GM21717 (cell line): ENCODE results near the gene ZNF628.
A peak's percentile ranks its signal among the peaks of the same experiment; 100 is the strongest.

Source experiments
- ATAC-seq: cut with Tn5 transposase; IDR thresholded peaks from one replicate; pipeline ENCODE4 v1.9.1; 2021; ENCODE audit warnings: mild to moderate bottlenecking, moderate library complexity; ENCODE audit not compliant: unreplicated experiment

Gene ZNF628

DNA sequence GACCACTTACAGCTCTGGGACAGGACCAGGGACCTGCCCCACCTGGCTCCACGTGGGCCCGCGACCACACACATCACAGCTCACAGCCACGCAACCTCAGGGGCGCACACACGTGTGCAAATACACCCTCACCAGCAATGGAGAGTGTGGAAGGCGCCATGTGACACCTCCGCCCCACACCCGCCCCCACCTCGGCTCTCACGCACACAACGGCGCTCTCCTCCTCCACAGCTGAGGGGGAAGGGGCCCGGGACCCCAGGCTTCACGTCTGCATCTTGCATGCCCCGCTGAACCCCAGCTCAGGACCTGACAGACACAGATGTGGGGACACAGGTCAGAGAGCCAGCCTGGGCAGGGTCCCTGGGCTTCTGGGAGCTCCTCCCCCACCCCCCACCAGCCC lies 26.9 kb upstream of the ZNF628 start:
- ATAC-seq: no peak

DNA sequence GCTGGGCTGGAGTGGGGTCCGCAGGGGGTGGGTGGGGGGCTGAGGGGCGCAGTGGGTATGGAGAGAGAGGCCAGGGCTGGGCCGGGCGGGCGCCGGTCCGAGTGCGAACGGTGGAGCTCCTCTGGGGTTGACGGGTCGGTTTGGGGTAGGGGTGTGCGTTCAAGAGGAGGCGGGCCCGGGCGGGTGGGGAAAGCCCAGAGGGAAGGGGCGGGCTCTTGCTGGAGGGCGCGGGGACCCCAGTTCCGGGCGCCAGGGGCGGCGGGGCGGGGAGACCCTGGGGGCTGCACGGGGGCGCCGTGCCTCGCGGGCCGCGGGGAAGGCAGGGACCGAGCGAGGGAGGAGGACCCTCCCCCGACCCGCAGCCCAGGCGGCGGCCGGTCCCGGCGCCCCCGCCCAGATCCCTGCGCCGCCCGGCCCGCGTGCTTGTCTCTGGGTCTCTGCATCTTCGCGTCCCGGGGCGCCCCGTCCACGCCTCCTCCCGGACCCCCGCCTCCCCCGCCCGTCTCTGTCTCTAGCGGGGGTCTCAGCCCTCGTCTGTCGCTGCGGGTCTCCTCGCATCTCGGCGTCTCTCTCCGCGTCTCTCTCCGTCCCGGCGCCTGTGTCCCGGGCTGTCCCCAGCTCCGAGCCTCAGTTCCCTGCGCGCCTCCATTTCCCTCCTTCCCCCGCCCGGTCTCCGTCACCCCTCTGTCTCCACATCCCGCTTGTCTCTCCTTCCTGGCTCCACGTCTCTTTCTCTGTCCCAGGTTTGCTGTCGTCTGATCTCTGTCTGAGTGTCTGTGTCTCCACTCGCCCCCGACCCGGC lies 25.1 kb upstream of the ZNF628 start:
- no peak for ATAC-seq

DNA sequence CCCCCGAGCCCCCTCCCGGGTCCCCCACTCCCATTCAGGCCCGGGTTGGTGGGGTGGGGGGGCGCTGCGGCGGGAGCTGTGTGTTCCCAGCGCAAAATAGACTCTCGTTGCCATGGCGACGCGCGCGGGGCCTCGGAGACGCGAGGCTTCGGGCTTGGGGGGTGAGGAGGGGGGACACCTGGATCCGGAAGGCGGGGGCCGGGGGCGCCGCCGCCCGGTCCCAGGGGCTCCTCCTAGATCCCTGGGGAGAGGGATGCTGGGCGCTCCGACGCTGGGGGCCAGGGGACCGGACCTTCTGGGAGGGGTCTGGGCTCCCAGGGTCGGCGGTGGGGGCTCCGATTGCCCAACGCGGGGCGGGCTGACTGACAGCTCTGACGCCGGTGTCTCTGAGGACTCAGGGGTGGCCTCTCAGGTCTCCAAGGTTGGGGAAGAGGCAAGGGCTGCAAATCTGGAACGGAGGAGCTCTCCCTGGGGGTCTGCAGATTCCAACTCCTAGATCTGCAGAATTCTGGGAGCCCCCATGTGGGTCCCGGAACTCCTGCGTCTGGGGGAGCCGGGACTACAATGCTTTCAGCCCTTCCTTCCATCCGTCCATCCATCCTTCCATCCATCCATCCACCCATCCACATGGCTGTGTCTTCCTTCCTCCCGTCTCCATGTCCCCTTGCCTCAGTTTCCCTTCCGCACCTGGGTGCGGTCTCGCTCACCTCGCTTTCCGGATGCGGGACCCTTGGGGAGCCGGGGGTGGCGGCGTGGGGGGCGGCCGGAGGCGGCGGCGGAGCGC lies 24.3 kb upstream of the ZNF628 start:
- ATAC-seq: no peak

DNA sequence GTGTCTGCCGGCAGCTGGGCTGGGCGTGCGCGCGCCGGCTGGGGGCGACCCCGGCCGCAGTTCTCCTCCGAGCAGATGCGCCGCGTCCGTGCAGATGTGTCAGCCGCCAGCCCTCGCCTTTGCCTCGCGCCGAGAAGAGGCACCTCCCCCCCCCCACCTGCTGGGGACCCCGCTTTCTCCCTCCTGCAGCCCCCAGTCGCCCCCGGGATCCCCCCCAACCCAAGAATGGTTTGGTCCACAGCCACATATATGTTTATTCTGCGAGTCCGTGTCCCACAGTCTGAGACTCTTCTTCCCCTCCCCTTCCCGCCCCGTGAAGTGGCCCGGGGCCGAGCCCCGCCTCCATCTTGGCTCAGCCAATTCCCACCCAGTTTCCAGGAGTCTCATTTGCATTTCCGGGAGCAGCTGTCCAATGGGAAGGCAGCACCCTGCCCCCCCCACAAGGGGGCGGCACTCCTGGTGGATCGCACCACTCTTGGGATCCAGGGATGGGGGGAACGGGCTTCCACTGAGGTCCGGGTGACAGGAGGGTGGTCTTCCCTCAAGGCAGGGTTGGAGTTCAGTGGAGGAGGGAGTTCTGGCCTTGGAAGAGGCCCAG lies 23.6 kb upstream of the ZNF628 start:
- no peak for ATAC-seq

DNA sequence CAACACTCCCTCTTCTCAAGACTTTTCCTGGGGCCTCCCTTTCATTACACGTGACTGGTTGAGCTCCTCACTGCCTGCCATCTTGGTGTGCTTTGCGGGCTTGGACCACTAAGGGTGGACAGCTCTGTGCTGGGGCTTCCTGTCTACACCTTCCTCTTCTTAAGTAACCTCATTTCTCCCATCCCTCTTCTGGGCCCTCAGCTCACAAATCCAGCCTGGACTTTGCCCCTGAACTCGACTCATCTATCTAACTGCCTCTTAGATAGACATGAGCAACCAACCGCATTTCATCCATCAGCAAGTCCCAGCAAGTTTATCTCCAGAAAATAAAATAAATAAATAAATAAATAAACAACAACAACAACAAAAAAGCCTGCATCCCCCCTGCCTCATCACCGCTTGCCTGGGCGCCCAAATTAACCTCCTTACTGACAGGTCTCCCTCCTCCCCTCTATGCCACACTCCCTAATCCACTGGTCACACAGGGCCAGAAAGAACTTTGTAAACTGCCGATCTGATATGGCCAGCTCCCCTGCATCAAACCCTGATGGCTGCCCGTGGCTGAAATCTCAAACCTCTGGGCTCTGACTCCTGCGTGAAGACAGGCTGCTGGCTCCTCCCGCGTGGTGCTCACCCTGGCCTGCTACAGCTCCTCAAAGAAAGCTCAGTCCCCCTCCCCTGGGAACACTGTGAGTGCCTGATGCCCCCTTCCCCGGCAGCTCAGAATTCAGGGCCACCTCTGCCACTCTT lies 22.7 kb upstream of the ZNF628 start:
- ATAC-seq: no peak

DNA sequence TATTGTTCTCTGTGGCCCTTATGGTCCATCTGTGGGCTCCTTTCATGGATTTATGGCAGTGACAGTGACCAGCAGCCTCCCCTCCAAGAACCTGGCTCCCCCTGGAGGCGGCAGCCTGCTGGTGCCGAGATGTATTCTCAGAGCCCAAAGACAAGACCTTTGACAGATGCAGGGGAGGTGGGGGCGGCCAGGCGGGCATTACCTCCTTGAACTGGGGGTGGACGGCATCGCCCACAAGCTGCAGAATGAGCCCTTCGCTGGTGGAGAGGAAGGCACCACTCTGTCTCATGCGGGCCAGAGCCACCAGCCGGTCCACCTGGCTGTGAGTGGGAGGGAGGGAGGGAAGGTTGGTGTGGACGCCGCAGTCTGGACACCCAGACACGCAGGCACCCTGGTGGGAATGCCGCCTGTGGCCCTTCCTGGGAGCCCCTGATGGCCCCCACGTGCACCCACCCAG lies 21.6 kb upstream of the ZNF628 start:
- ATAC-seq: no peak

DNA sequence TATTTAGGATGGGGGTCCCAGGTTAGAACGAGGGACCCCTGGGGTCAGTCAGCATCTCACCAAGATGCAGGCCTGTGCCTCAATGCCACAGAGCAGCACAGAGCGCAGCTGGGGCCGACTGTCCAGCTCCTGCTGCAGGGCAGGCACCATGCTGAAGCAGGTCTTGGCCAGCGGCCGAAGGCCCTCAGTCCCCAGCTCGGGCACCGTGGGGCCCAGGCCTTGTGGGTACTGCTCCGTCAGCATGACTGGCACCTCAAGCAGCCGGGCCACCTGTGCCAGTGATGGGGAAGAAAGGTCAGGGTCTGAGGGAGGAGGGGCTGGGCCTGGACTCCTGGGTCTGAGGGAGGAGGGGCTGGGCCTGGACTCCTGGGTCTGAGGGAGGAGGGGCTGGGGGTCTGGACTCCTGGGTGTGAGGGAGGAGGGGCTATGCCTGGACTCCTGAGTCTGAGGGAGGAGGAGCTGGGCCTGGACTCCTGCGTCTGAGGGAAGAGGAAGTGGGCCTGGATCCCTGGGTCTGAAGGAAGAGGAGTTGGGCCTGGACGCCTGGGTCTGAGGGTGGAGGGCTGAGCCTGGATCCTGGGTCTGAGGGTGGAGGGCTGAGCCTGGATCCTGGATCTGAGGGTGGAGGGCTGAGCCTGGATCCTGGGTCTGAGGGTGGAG lies 20.7 kb upstream of the ZNF628 start:
- no peak for ATAC-seq

DNA sequence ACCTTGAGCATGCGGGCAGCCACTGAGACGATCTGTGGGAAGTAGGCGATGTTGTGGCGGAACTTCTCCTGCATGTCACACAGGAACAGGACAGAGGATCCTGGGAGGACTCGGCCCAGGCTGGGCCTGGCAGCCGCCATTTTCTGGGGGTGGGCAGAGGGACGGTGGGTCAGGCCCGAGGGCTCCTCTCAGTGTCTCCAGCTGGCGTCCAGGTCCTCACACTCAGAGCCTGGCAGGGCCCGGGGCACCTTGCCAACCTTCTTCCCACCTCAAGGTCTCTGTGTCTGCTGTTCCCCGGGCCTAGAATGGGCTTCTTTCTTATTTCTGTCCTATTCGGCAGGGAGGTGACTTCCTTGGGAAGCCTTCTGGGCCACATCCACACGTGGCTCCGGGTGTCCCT lies 20.1 kb upstream of the ZNF628 start:
- no peak for ATAC-seq

DNA sequence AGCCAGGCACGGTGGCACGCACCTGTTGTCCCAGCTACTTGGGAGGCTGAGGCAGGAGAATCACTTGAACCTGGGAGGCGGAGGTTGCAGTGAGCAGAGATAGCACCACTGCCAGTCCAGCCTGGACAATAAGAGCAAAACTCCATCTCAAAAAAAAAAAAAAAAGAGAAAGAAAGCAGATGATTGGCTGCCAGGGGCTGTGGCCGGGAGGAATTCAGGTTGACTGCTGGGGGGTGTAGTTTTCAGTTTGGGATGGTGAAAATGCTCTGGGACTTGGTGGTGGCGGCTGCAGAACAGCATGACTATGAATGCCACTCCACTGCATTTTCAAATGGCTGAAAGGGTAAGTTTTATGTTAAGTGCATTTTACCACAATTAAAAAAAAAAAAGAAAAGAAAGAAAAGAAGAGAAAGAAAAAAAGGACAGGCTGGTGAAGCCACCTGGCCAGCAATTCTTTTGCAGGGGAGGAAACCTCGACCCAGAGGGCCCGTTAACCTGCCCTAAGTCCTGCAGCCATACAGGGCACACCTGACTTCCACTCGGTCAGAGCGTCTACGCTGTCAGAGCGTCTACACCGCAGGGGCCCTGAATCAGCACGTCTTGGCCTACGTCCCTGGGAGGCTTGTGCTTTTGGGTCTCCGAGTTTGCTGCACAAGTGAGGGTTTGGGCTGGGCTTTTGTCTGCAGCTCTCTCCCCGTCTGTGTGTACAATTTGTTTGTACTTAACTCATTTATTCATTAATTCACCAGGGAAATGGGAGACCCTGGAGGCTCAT lies 18.5 kb upstream of the ZNF628 start:
- ATAC-seq: no peak

DNA sequence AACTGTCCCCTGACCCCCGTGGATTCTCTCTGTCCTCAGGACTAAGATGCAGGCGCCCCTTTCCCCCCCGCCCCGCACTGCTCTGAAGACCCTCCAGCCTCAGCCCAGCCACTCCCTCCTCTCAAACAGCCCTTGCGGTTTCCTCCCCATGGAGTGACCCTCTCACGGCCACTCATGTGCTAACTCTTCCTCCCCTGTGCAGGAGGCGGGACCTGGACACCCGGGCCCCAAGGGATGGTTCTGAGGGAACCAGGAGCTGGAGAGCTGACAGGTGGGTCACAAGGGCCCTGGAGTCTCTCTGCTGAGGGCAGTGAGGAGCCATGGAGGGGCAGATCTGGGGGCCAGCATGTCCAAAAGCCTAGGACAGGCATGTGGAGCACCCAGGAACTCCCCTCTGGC lies 16.9 kb upstream of the ZNF628 start:
- ATAC-seq: no peak

DNA sequence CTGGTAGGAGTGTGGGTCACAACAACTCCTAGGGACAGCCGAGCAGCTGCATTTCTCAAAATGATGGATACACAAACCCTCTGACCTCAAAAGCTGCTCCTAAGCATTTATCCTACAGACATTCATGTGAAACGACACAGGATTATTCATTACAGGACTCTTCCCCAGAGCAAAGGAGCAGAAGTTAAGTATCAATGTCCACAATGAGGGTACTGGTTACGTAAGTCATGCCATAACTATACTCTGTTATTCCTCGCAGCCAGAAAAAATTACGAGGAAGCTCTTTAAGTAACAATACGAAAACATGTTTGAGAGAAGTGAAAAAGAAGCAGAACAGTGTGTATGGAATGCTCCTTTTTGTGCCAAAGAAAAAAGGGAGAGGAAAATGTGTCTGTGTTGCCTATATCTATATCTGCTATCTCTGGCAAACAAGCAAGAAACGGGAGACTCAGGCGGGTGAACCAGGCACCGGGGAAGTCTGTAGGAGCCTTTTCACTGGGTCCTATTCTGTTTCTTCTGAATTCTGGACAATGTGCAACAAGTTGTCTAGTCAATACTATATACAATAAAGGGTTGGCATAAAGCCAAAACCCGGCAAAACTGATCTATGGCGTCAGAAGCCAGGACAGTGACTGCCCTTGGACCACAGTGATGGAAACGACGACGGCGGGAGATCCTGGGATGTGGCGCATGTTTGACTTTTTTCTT lies 16.3 kb upstream of the ZNF628 start:
- no peak for ATAC-seq

DNA sequence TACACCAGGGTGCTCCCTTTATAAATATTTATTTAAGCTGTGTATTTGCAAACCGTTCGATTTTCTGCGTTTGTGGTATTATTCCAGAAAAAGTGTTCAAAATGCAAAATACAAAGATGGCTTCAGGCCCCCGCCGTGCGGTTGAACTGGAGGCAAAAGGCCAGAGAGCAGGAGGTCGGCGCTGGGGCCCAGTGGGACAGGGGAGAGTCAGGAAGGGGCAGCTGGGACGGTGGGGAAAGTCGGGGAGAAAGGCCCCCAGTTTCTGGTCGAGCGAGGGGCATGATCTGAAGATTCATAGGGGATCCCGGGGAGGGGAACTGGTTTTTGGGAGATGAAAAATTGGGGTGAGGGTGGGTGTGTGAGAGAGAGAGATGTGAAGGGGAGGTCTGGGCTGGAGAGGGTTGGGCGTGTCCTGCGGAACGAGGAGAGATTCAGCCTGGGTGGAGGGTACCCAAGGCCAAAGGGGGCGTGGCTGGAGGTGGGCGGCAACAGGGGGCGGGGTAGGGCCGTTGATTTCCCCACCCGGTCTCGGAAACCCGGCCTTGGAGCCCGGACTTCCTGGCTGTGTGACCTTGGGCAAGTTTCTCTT lies 15.7 kb upstream of the ZNF628 start:
- no peak for ATAC-seq

DNA sequence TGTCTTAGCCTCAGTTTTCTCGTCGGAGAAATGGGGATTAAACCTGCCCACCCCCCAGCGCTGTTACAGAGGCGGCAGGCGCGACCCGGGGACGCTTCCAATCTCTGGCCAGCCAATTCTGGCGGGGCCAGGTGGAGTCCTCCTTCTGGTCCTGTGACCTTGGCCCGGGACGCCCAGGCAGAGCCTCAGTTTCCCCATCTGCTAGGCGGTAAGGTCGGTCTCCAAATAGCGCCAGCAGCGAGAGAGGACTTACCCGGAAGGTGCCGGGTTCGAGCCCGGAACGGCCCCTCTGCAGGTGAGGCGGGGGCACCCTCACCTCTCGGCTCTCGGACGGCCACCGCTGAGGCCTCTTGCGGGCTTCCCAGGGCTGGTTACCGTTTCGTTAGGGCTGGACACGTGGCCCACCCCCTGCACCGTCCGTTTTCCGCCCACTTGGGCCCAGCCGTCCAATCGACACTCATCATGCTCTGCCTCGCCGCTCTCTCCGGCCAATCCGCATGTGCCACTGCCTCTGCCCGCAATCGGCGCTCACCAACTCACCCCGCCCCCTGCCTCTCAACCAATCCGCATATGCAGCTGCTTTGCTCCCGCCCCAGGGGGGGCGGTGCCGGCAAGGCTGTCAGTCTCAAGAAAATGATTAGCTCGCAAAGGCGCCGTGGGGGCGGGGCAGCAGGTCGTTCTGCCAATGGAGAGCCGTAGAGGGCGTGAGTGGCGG lies 15.0 kb upstream of the ZNF628 start, which contains the start of gene ISOC2:
Gene ISOC2 (minus strand): TSS at position 384 of the 715 bp plus-strand sequence. CDS start 5,156 bp downstream, outside the sequence.
- ATAC-seq: peak; percentile 90

DNA sequence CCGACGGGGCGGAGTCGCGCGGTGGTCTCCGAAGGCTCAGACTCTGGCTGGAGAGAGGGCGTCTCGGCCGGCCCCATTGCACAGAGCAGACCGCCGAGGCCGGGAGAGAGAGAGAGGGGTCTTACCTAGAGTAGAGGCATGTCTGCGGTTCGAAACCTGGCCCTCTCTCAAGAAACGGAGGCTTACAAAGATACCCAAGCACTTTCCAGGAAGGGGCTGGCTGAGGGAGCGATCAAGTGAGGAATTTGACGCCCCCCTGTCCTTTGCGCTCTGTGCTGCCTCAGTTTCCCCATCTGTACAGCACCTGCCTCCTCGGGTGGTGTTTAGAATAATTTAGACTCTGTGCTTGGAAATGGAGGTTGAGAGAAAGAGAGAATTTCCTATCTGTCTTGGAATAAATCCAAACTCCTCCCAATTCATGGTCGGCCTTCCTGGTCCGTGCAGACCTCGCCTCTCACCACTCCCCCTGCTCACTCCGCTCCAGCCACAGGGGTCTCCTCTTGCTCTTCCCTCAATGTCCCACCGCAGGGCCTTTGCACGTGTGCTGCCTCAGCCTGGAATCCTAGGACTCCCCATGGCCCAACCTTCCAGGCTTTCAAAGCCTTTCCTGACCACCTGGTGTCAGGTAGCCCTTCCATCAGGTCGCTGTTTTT lies 14.3 kb upstream of the ZNF628 start:
- no peak for ATAC-seq

DNA sequence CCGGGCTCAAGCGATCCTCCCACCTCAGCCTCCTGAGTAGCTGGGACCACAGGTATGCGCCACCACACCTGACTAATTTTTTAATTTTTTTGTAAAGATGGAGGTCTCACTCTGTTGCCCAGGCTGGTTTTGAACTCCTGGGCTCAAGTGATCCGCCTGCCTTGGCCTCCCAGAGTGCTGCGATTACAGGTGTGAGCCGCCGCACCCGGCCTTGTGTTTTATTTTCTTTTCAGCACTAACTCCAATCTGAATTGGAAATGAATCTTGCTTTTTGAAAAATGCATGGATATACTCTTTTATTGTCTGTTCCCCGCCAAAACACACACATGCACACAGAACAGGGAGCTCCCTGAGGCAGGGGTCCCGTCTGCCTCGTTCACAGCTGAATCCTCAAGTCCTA lies 13.7 kb upstream of the ZNF628 start:
- no peak for ATAC-seq

DNA sequence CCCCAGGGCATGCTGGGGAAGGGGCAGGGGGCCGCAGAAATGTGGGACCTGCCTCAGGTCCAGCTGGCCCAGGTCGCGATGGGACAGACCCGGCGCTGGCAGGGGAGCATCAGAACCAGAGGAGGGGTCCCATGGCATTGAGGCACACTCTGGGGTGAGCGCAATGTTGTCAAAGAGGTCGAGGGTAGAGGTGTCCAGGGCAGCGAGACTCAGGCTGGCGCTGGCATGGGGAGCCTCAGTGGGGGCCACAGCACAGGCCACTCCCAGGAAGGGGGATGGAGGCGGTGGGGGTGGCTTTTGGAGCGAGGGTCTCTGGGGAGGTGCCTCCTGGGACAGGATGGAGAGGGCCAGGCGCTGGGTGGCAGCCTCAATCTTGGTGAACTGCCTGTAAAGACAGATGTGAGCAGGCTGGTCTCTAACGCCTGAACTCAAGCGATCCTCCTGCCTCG lies 12.8 kb upstream of the ZNF628 start:
- no peak for ATAC-seq

DNA sequence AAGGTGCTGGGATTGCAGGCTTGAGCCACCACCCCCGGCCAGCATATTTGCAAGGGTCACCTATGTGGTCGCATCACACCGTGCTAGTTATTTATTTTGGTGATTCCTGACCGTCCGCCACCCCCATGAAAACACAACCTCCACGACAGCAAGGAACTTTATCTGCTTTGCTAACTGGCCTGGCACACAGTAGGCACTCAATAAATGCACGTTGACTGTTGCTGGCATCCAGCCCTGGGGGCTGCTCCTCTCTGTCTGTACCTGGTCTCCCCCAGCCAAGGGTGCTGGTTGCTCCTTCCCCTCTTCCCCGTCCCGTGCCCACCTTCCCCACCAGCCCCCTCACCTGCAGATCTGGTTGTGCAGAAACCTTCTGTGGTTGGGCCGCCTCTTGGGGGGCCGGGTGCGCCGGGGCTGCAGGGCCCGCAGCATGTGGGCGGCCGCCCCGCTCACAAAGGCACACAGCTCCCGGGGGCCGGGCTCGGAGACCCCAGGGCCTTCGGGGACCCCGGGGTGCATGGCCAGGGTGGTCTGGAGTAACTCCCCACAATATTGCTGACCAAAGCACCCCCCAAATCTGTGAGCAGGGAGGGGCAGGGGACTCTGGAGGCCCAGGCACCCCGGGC lies 12.3 kb upstream of the ZNF628 start:
- ATAC-seq: no peak
